PC-9 (cell line): Measurements from ENCODE around the gene NSUN6. TPM values are rescaled to one million over a fixed set of nuclear protein-coding genes. Genes with fewer than 3 reads are reported as not detected.

ENCODE experiments used
- BruUV-seq: library from RNA; stranded (reverse); fragments of 400-500 nt; replicated peaks from 2 replicates; lab custom pipeline; 2021; lab: Mats Ljungman, UMichigan
- CTCF ChIA-PET: fragments of 300-600 bp; sonication (Branson Sonifier 250); formaldehyde crosslinking; loops from one replicate; lab custom pipeline; 2022; ENCODE audit warnings: antibody characterized with exemption; lab: Charles Lee
- POLR2A ChIA-PET: fragments of 300-600 bp; sonication (Branson Sonifier 250); formaldehyde crosslinking; loops from one replicate; lab custom pipeline; 2022; ENCODE audit warnings: antibody characterized with exemption; ENCODE audit not compliant: unreplicated experiment; lab: Charles Lee
- DNase-seq, 2 experiments: peaks; one replicate each; pipeline versions ENCODE4 v3.0.0 to v3.0.0-alpha.2; 2015 to 2022; ENCODE audit warnings: mixed read lengths in 1 of 2
- H2AFZ ChIP-seq: fragments of 200-600 bp; sonication (generic); 2 replicates; pipeline ENCODE4 v1.8.1; 2017; ENCODE audit warnings: antibody characterized with exemption
- H3F3A ChIP-seq: fragments of 200-600 bp; sonication (generic); 2 replicates; pipeline ENCODE4 v1.8.1; 2017; ENCODE audit warnings: antibody characterized with exemption, mild to moderate bottlenecking, low read depth; ENCODE audit not compliant: insufficient read depth
- H3K27ac ChIP-seq: fragments of 200-600 bp; sonication (generic); 2 replicates; pipeline ENCODE4 v1.6.1; 2016; ENCODE audit warnings: mixed run types
- H3K27me3 ChIP-seq: fragments of 200-600 bp; sonication (generic); 2 replicates; pipeline ENCODE4 v1.6.1; 2016; ENCODE audit warnings: low read depth, mixed run types; ENCODE audit not compliant: insufficient read depth
- H3K36me3 ChIP-seq: fragments of 200-600 bp; sonication (generic); 2 replicates; pipeline ENCODE4 v1.6.1; 2016; ENCODE audit warnings: low read depth, mixed run types
- H3K4me1 ChIP-seq: fragments of 200-600 bp; sonication (generic); replicated peaks from 2 replicates; pipeline ENCODE4 v1.6.1; 2016; ENCODE audit warnings: mixed run types; ENCODE audit not compliant: insufficient read depth
- H3K4me2 ChIP-seq: fragments of 200-600 bp; sonication (generic); 2 replicates; pipeline ENCODE4 v1.6.1; 2017; ENCODE audit warnings: mixed run types
- H3K4me3 ChIP-seq: fragments of 200-600 bp; sonication (generic); 2 replicates; pipeline ENCODE4 v1.6.1; 2016; ENCODE audit warnings: mixed run types
- H3K79me2 ChIP-seq: fragments of 200-600 bp; sonication (generic); 2 replicates; pipeline ENCODE4 v1.6.1; 2017; ENCODE audit warnings: low read depth, mixed run types
- H3K9me2 ChIP-seq: fragments of 200-600 bp; sonication (generic); 2 replicates; pipeline ENCODE4 v1.8.1; 2017; ENCODE audit warnings: mild to moderate bottlenecking; ENCODE audit not compliant: insufficient read depth
- H3K9me3 ChIP-seq: fragments of 200-600 bp; sonication (generic); 2 replicates; pipeline ENCODE4 v1.8.1; 2016; ENCODE audit warnings: low read depth; ENCODE audit not compliant: insufficient read depth
- H4K20me1 ChIP-seq: fragments of 200-600 bp; sonication (generic); 2 replicates; pipeline ENCODE4 v1.8.1; 2017; ENCODE audit not compliant: insufficient read depth
- CTCF ChIP-seq: fragments of 200-600 bp; sonication (generic); conservative IDR thresholded peaks from 2 replicates; pipeline ENCODE4 v1.6.1; 2017; ENCODE audit warnings: mixed run types, antibody characterized with exemption, mild to moderate bottlenecking, moderate library complexity
- EZH2 ChIP-seq: fragments of 200-600 bp; sonication (generic); IDR thresholded peaks from 2 replicates; pipeline ENCODE4 v1.8.0; 2017; ENCODE audit warnings: antibody characterized with exemption, low read depth
- intact Hi-C: fragments of 100-400 bp; cut with micrococcal nuclease; formaldehyde crosslinking; loops from one replicate; pipeline ENCODE4 v1.10.0; 2022; ENCODE audit not compliant: unreplicated experiment
- total RNA-seq: library from RNA; stranded (reverse); gene quantifications from 2 replicates; pipeline ENCODE4 v1.2.3, GENCODE V29; 2021

NSUN6 gene
- total RNA-seq, 1 experiment from 2014 or later: 11.9 TPM

GRCh38 chr10:18680754-18681153 is 29.4 kb upstream of the NSUN6 start:
- Histone ChIP-seq H4K20me1 (no peaks in the 10 kb centered on the region), H3K27ac (no peak overlapping the region), H3K4me1 (no peaks in the 10 kb centered on the region), H3F3A (no peaks in the 10 kb centered on the region), H3K9me3 (no peaks in the 10 kb centered on the region), H3K4me2 (no peak overlapping the region), H3K79me2 (no peaks in the 10 kb centered on the region), H2AFZ (no peak overlapping the region), H3K9me2 (no peaks in the 10 kb centered on the region), H3K27me3 (no peaks in the 10 kb centered on the region), H3K4me3 (no peak overlapping the region), H3K36me3 (peaks cover 4% of the 10 kb centered on the region; the same call in 1 of the 2 replicates)
- no peak for TF ChIP-seq EZH2
- TF ChIP-seq CTCF: no peak
- CTCF ChIA-PET: no interaction called here
- no peak for DNase-seq
- intact Hi-C loops: no loop called here
- BruUV-seq: no TSS peak
- POLR2A ChIA-PET: no interaction called here

- H3K27ac ChIP-seq: no peak overlapping the region
- no peaks in the 10 kb centered on the region; the same call in 1 of the 2 replicates for H3K79me2 ChIP-seq
- TF ChIP-seq CTCF: no peak
- no peak for TF ChIP-seq EZH2
- H3K4me2 ChIP-seq: no peak overlapping the region
- intact Hi-C loops: no loop called here
- H3K36me3 ChIP-seq: peaks cover 4% of the 10 kb centered on the region; the same call in 1 of the 2 replicates
- no TSS peak for BruUV-seq
- ChIA-PET CTCF (no interaction called here), POLR2A (interaction anchor here (0.7 kb wide), 1 partner anchor 48 kb away, joined by 3 read pairs; no protein-coding TSS in a partner anchor)
- H4K20me1 ChIP-seq: no peaks in the 10 kb centered on the region
- no peaks in the 10 kb centered on the region for H3F3A ChIP-seq
- no peak overlapping the region for H2AFZ ChIP-seq
- H3K9me2 ChIP-seq: no peaks in the 10 kb centered on the region
- H3K9me3 ChIP-seq: no peaks in the 10 kb centered on the region
- H3K4me1 ChIP-seq: no peaks in the 10 kb centered on the region
- DNase-seq: no peak
- H3K4me3 ChIP-seq: no peak overlapping the region
- no peaks in the 10 kb centered on the region for H3K27me3 ChIP-seq
These were observed 23.9 kb upstream of the NSUN6 start for GRCh38 chr10:18675086-18675801.

GRCh38 chr10:18668026-18668425 is 16.6 kb upstream of the NSUN6 start:
- Histone ChIP-seq H3K4me3 (no peak overlapping the region), H3K27me3 (no peaks in the 10 kb centered on the region), H3K79me2 (peaks cover 49% of the 10 kb centered on the region), H3K4me1 (peaks cover 15% of the 10 kb centered on the region), H3K9me2 (no peaks in the 10 kb centered on the region), H2AFZ (no peak overlapping the region), H3F3A (no peaks in the 10 kb centered on the region), H3K9me3 (no peaks in the 10 kb centered on the region), H4K20me1 (peaks cover 15% of the 10 kb centered on the region; the same call in 1 of the 2 replicates), H3K27ac (no peak overlapping the region), H3K4me2 (no peak overlapping the region), H3K36me3 (0 out of 2 replicates have a peak, but pooled peaks cover 5% of the 10 kb centered on the region)
- no peak for DNase-seq
- TF ChIP-seq EZH2: no peak
- TF ChIP-seq CTCF: no peak
- intact Hi-C loops: no loop called here
- no TSS peak for BruUV-seq
- ChIA-PET CTCF (no interaction called here), POLR2A (no interaction called here)
